A549 (cell line): ENCODE results near the gene BCL2L13. TPM values are rescaled to one million over a fixed set of nuclear protein-coding genes. Genes with fewer than 3 reads are reported as not detected.

Source experiments
- ATAC-seq, 2 experiments: fragments of 200-7000 bp in 1 of 2; fragments of >200 bp in 1 of 2; cut with Nextera tagmentation in 1 of 2; cut with Tn5 transposase in 1 of 2; 3 replicates each; pipeline versions ENCODE4 v1.8.0 to v1.9.1; 2018 to 2020; ENCODE audit warnings: mild to moderate bottlenecking in 1 of 2, moderate library complexity in 1 of 2
- CTCF ChIA-PET: fragments of 300-600 bp; sonication (Branson Sonifier 250); formaldehyde crosslinking; extraction: SDS; loops from one replicate; lab custom pipeline; 2021; ENCODE audit warnings: antibody characterized with exemption, inconsistent platforms; lab: Yijun Ruan, JAX
- POLR2A ChIA-PET: fragments of 350-600 bp; formaldehyde crosslinking; extraction: SDS; loops from one replicate; lab custom pipeline; 2021; ENCODE audit warnings: antibody characterized with exemption, inconsistent platforms; lab: Yijun Ruan, JAX
- DNase-seq, 2 experiments: peaks; one replicate each; pipeline versions ENCODE4 v3.0.0 to v3.0.0-alpha.2; 2011 to 2016; ENCODE audit warnings: low read depth in 1 of 2, low spot score in 1 of 2
- FAIRE-seq: peaks from 2 replicates; lab custom pipeline; 2011; peaks lifted over from hg19 to GRCh38; lab: Jason Lieb, UNC
- H3K27ac ChIP-seq, 2 experiments: fragments of >200 bp; sonication (Bioruptor Twin); formaldehyde crosslinking; 3 replicates each; pipeline ENCODE4 v1.5.1; 2016 to 2017
- H3K4me1 ChIP-seq: fragments of >200 bp; sonication (Bioruptor Twin); formaldehyde crosslinking; 3 replicates; pipeline ENCODE4 v1.6.1; 2016
- H3K4me2 ChIP-seq: fragments of >200 bp; sonication (Bioruptor Twin); formaldehyde crosslinking; 3 replicates; pipeline ENCODE4 v1.6.1; 2016
- H3K4me3 ChIP-seq: fragments of >200 bp; sonication (Bioruptor Twin); formaldehyde crosslinking; 3 replicates; pipeline ENCODE4 v1.5.1; 2016
- H3K9me3 ChIP-seq: fragments of >200 bp; sonication (Bioruptor Twin); formaldehyde crosslinking; 3 replicates; pipeline ENCODE4 v1.6.1; 2016
- BHLHE40 ChIP-seq: IDR thresholded peaks from 2 replicates; pipeline ENCODE4 v1.6.1; 2012; ENCODE audit warnings: low read depth, low read length, inconsistent platforms
- CBX2 ChIP-seq: fragments of 200-600 bp; sonication (generic); IDR thresholded peaks from 2 replicates; pipeline ENCODE4 v1.6.1; 2016; ENCODE audit warnings: low read depth, mild to moderate bottlenecking, borderline replicate concordance
- CEBPB ChIP-seq, 2 experiments: fragments of >200 bp in 1 of 2; sonication (Bioruptor Twin) in 1 of 2; formaldehyde crosslinking in 1 of 2; IDR thresholded peaks; 2 replicates each; pipeline ENCODE4 v1.6.1; 2012 to 2016
- CHD4 ChIP-seq: fragments of 200-600 bp; sonication (generic); IDR thresholded peaks from 2 replicates; pipeline ENCODE4 v1.6.1; 2016; ENCODE audit warnings: antibody characterized with exemption, mild to moderate bottlenecking, borderline replicate concordance
- EHF ChIP-seq: fragments of 250-450 bp; sonication (Bioruptor Pico); IDR thresholded peaks from 2 replicates; pipeline ENCODE4 v1.5.0; 2020; ENCODE audit warnings: mild to moderate bottlenecking
- EP300 ChIP-seq, 2 experiments: fragments of >200 bp; sonication (Bioruptor Twin); formaldehyde crosslinking; IDR thresholded peaks; 2 replicates in 1 of 2; 3 replicates in 1 of 2; pipeline ENCODE4 v1.6.1; 2016 to 2017
- FOXS1 ChIP-seq: fragments of 250-450 bp; sonication (Bioruptor Pico); IDR thresholded peaks from 2 replicates; pipeline ENCODE4 v1.5.0; 2020; ENCODE audit warnings: mild to moderate bottlenecking, moderate library complexity
- GATA3 ChIP-seq: IDR thresholded peaks from 2 replicates; pipeline ENCODE4 v1.6.1; 2012; ENCODE audit warnings: borderline replicate concordance
- HOXA7 ChIP-seq: fragments of 250-450 bp; sonication (Bioruptor Pico); IDR thresholded peaks from 2 replicates; pipeline ENCODE4 v1.5.0; 2020; ENCODE audit warnings: mild to moderate bottlenecking, moderate library complexity
- HOXB5 ChIP-seq: fragments of 250-450 bp; sonication (Bioruptor Pico); IDR thresholded peaks from 2 replicates; pipeline ENCODE4 v1.5.0; 2020; ENCODE audit warnings: mild to moderate bottlenecking, moderate library complexity
- KDM5A ChIP-seq: fragments of 200-600 bp; sonication (generic); IDR thresholded peaks from 2 replicates; pipeline ENCODE4 v1.6.1; 2016; ENCODE audit warnings: antibody characterized with exemption, mild to moderate bottlenecking
- MAFK ChIP-seq: fragments of 450-650 bp; IDR thresholded peaks from 2 replicates; pipeline ENCODE4 v1.6.1; 2014; ENCODE audit not compliant: partially characterized antibody
- POLR2AphosphoS2 ChIP-seq: conservative IDR thresholded peaks from 2 replicates; pipeline ENCODE4 v1.6.1; 2012; ENCODE audit warnings: low read length, improper control_type of control experiment, inconsistent platforms
- RAD21 ChIP-seq, 2 experiments: fragments of >200 bp in 1 of 2; sonication (Bioruptor Twin) in 1 of 2; formaldehyde crosslinking in 1 of 2; IDR thresholded peaks in 1 of 2; conservative IDR thresholded peaks in 1 of 2; 2 replicates in 1 of 2; 3 replicates in 1 of 2; pipeline ENCODE4 v1.6.1; 2012 to 2018; ENCODE audit warnings: inconsistent platforms in 1 of 2
- RCOR1 ChIP-seq: fragments of 150-350 bp; IDR thresholded peaks from 2 replicates; pipeline ENCODE4 v1.6.1; 2014; ENCODE audit warnings: antibody characterized with exemption, low read length, low read depth
- REST ChIP-seq: fragments of 200-600 bp; sonication (generic); IDR thresholded peaks from 2 replicates; pipeline ENCODE4 v1.6.1; 2016; ENCODE audit warnings: antibody characterized with exemption, mild to moderate bottlenecking, moderate library complexity
- RNF2 ChIP-seq: fragments of 200-600 bp; sonication (generic); IDR thresholded peaks from 2 replicates; pipeline ENCODE4 v1.6.1; 2016; ENCODE audit warnings: low read depth, mild to moderate bottlenecking, antibody characterized with exemption, moderate library complexity, borderline replicate concordance
- SREBF2 ChIP-seq: fragments of 450-650 bp; IDR thresholded peaks from 2 replicates; pipeline ENCODE4 v1.6.1; 2014; ENCODE audit warnings: mild to moderate bottlenecking, moderate library complexity
- TP53 ChIP-seq: fragments of 250-450 bp; sonication (Bioruptor Pico); IDR thresholded peaks from 2 replicates; pipeline ENCODE4 v1.5.0; 2021; ENCODE audit warnings: mild to moderate bottlenecking, moderate library complexity
- ZC3H11A ChIP-seq: fragments of 450-650 bp; IDR thresholded peaks from 2 replicates; pipeline ENCODE4 v1.6.1; 2014; ENCODE audit warnings: antibody characterized with exemption, mild to moderate bottlenecking
- ZFP36 ChIP-seq: fragments of 450-650 bp; IDR thresholded peaks from 2 replicates; pipeline ENCODE4 v1.6.1; 2014; ENCODE audit warnings: borderline replicate concordance; ENCODE audit not compliant: partially characterized antibody
- WGBS: methylation state at CpG from one replicate; pipeline ENCODE4 v1.1.6; 2017; ENCODE audit errors: missing lambda C conversion rate; 5-methylcytosine and 5-hydroxymethylcytosine counted together
- polyA plus RNA-seq, 4 experiments: library from polyadenylated mRNA; depleted of rRNA in 3 of 4; stranded (reverse); fragments of >200 nt; fragmentation: RNase III in 1 of 4; extraction: RNeasy Plus Mini Kit Qiagen cat#74134 plus additional on column Dnase treatment in 1 of 4; gene quantifications; 2 replicates in 3 of 4; 3 replicates in 1 of 4; pipeline ENCODE4 v1.2.3, GENCODE V29; 2011 to 2017
- TF ChIP-seq, protein P1 (sequence below): fragments of 250-450 bp; sonication (Bioruptor Pico); IDR thresholded peaks from 2 replicates; pipeline ENCODE4 v1.5.0; 2021; ENCODE audit warnings: mild to moderate bottlenecking, moderate library complexity, borderline replicate concordance
- TF ChIP-seq, protein P2 (sequence below): fragments of 150-350 bp; IDR thresholded peaks from 2 replicates; pipeline ENCODE4 v1.6.1; 2014; ENCODE audit warnings: low read depth, mild to moderate bottlenecking, low read length
- TF ChIP-seq, protein P3 (sequence below): IDR thresholded peaks from 2 replicates; pipeline ENCODE4 v1.6.1; 2012; ENCODE audit warnings: low read depth, borderline replicate concordance
- TF ChIP-seq, protein P4 (sequence below): IDR thresholded peaks from 2 replicates; pipeline ENCODE4 v1.6.1; 2012

BCL2L13 gene
- polyA plus RNA-seq, 2 of the 4 experiments (the other 2 are of a cell fraction): 36.9 to 44.9 TPM

DNA sequence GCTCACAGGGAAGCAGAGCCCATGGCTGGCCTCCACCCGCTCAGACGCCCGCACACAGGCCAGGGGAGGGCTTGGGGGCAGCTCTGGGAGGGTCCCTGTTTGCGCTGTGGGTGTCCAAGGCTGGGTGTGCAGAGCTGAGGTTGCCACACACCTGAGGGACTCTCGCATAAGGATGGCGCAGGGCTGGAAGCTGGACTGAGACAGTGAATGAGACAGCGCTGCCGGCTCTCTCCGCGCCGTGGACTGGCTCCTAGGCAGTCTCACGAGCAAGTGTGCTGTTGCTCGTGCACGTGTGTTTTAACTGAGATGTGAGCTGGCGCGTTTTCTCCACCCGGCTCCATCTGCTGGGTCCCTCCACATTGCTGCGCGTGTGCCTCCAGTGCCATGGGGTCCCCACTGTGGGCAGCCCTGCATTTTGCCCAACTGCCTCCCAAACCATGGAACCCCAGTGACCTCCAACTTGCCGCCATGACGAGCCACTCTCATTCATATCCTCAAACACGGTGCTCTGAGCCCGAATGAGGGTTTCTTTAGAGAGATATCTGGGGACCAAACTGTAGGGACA is 139.9 kb downstream of the BCL2L13 start:
- ChIA-PET CTCF (interaction anchor here (0.9 to 2.9 kb wide), 3 partner anchors 7 to 607 kb away, joined by 3 to 18 read pairs (median 3); no protein-coding TSS in a partner anchor), POLR2A (no interaction called here)
- DNase-seq: no peak
- H3K27ac ChIP-seq: no peak overlapping the region
- H3K9me3 ChIP-seq: no peaks in the 10 kb centered on the region
- TF ChIP-seq GATA3 (no peak), TP53 (CRISPR knock-in tag) (no peak), SREBF2 (no peak), ZFP36 (no peak), MAFK (no peak), ZC3H11A (no peak), REST (no peak), BHLHE40 (no peak), CHD4 (no peak), RNF2 (no peak)
- TF ChIP-seq, protein P1, sequence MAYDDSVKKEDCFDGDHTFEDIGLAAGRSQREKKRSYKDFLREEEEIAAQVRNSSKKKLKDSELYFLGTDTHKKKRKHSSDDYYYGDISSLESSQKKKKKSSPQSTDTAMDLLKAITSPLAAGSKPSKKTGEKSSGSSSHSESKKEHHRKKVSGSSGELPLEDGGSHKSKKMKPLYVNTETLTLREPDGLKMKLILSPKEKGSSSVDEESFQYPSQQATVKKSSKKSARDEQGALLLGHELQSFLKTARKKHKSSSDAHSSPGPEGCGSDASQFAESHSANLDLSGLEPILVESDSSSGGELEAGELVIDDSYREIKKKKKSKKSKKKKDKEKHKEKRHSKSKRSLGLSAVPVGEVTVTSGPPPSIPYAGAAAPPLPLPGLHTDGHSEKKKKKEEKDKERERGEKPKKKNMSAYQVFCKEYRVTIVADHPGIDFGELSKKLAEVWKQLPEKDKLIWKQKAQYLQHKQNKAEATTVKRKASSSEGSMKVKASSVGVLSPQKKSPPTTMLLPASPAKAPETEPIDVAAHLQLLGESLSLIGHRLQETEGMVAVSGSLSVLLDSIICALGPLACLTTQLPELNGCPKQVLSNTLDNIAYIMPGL (CRISPR knock-in tag): no peak
- TF ChIP-seq, protein P2, sequence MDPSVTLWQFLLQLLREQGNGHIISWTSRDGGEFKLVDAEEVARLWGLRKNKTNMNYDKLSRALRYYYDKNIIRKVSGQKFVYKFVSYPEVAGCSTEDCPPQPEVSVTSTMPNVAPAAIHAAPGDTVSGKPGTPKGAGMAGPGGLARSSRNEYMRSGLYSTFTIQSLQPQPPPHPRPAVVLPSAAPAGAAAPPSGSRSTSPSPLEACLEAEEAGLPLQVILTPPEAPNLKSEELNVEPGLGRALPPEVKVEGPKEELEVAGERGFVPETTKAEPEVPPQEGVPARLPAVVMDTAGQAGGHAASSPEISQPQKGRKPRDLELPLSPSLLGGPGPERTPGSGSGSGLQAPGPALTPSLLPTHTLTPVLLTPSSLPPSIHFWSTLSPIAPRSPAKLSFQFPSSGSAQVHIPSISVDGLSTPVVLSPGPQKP: no peak
- TF ChIP-seq, protein P3, sequence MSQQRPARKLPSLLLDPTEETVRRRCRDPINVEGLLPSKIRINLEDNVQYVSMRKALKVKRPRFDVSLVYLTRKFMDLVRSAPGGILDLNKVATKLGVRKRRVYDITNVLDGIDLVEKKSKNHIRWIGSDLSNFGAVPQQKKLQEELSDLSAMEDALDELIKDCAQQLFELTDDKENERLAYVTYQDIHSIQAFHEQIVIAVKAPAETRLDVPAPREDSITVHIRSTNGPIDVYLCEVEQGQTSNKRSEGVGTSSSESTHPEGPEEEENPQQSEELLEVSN: no peak
- 83% methylated on average over 18 of the region's 23 CpGs for WGBS
- FAIRE-seq: no peak
- H3K4me3 ChIP-seq: no peak overlapping the region
- H3K4me1 ChIP-seq: peaks cover 26% of the 10 kb centered on the region
- no peak for ATAC-seq
- no peak overlapping the region for H3K4me2 ChIP-seq

- ChIA-PET CTCF (interaction anchor here (0.6 to 2.9 kb wide), 4 partner anchors 10 to 608 kb away, joined by 3 to 18 read pairs (median 4); no protein-coding TSS in a partner anchor), POLR2A (no interaction called here)
- no peaks in the 10 kb centered on the region for H3K9me3 ChIP-seq
- H3K4me3 ChIP-seq: no peak overlapping the region
- WGBS: 88% methylated on average over 27 of the region's 27 CpGs
- peaks cover 26% of the 10 kb centered on the region for H3K4me1 ChIP-seq
- FAIRE-seq: no peak
- H3K4me2 ChIP-seq: no peak overlapping the region
- no peak for DNase-seq
- TF ChIP-seq CBX2 (no peak), EHF (CRISPR knock-in tag) (no peak), RAD21 (conservative IDR thresholded peaks at IDR 0.05 in 1 of 2, IDR thresholded peaks at IDR 0.05 in 1 of 2) (no peak), HOXB5 (CRISPR knock-in tag) (no peak), KDM5A (no peak), POLR2AphosphoS2 (no peak), EP300 (IDR thresholded peaks at IDR 0.05) (no peak), RCOR1 (no peak), CEBPB (IDR thresholded peaks at IDR 0.05) (no peak), HOXA7 (CRISPR knock-in tag) (no peak), RNF2 (no peak), ZFP36 (no peak), FOXS1 (CRISPR knock-in tag) (no peak)
- TF ChIP-seq, protein P4, sequence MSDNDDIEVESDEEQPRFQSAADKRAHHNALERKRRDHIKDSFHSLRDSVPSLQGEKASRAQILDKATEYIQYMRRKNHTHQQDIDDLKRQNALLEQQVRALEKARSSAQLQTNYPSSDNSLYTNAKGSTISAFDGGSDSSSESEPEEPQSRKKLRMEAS: no peak
- TF ChIP-seq, all 56 proteins: peak for 0
- ATAC-seq: no peak
- no peak overlapping the region for H3K27ac ChIP-seq
Observed at GRCh38 chr22:17779286-17780115, 140.9 kb downstream of the BCL2L13 start.
